Vagina (tissue), 2 donors: ENCODE results near the gene SLC19A2. TPM values are rescaled to one million over a fixed set of nuclear protein-coding genes. Genes with fewer than 3 reads are reported as not detected.
"Not testable (repeated sequence)": the region's sequence is repeated elsewhere in the genome, so short reads cannot be mapped to it uniquely, and the experiment has no call there.

Experiments
- DNase-seq, 2 donors: peaks; one replicate each; pipeline ENCODE4 v3.0.0-alpha.2; 2017; ENCODE audit errors: extremely low spot score in 2 of 2
- H3K27ac ChIP-seq: fragments of 200-600 bp; sonication (generic); one replicate; pipeline ENCODE4 v1.5.1; 2019
- H3K27me3 ChIP-seq: fragments of 200-600 bp; sonication (generic); one replicate; pipeline ENCODE4 v1.5.1; 2019
- H3K36me3 ChIP-seq, 2 donors: fragments of 200-600 bp; sonication (generic); one replicate each; pipeline ENCODE4 v1.5.1; 2017 to 2019
- H3K4me1 ChIP-seq: fragments of 200-600 bp; sonication (generic); one replicate; pipeline ENCODE4 v1.5.1; 2019
- H3K4me3 ChIP-seq, 2 donors: fragments of 200-600 bp; sonication (generic); 1 replicate in 1 of 2; 2 replicates in 1 of 2; pipeline ENCODE4 v1.5.1; 2016 to 2019
- H3K9me3 ChIP-seq: fragments of 200-600 bp; sonication (generic); one replicate; pipeline ENCODE4 v1.5.1; 2019
- POLR2A ChIP-seq, 2 donors: fragments of 450-650 bp; IDR thresholded peaks; one replicate each; pipeline ENCODE4 v1.6.1; 2017; ENCODE audit warnings: antibody characterized with exemption in 2 of 2, mild to moderate bottlenecking in 2 of 2, moderate library complexity in 2 of 2
- POLR2AphosphoS5 ChIP-seq, 2 donors: sonication (generic); formaldehyde crosslinking; IDR thresholded peaks; one replicate each; pipeline ENCODE4 v1.9.0; 2017; ENCODE audit warnings: antibody characterized with exemption in 2 of 2, mild to moderate bottlenecking in 2 of 2, low read depth in 1 of 2; ENCODE audit not compliant: insufficient read depth in 1 of 2
- intact Hi-C: fragments of 100-400 bp; cut with DNase I; formaldehyde crosslinking; loops from one replicate; pipeline ENCODE4 v1.15.1; 2023
- total RNA-seq: library from RNA; depleted of rRNA; stranded (reverse); fragments of >200 nt; gene quantifications from one replicate; pipeline ENCODE4 v1.2.3, GENCODE V29; 2016
- TF ChIP-seq, protein P1 (sequence below), 3 experiments: fragments of 450-650 bp in 2 of 3; fragments of 200-600 bp in 1 of 3; sonication (generic) in 1 of 3; IDR thresholded peaks; one replicate each; pipeline ENCODE4 v1.5.1; 2017 to 2019; ENCODE audit warnings: antibody characterized with exemption in 3 of 3, mild to moderate bottlenecking in 2 of 3, moderate library complexity in 2 of 3

The SLC19A2 gene
- total RNA-seq, 1 donor from 2014 or later = 21.1 TPM

DNA sequence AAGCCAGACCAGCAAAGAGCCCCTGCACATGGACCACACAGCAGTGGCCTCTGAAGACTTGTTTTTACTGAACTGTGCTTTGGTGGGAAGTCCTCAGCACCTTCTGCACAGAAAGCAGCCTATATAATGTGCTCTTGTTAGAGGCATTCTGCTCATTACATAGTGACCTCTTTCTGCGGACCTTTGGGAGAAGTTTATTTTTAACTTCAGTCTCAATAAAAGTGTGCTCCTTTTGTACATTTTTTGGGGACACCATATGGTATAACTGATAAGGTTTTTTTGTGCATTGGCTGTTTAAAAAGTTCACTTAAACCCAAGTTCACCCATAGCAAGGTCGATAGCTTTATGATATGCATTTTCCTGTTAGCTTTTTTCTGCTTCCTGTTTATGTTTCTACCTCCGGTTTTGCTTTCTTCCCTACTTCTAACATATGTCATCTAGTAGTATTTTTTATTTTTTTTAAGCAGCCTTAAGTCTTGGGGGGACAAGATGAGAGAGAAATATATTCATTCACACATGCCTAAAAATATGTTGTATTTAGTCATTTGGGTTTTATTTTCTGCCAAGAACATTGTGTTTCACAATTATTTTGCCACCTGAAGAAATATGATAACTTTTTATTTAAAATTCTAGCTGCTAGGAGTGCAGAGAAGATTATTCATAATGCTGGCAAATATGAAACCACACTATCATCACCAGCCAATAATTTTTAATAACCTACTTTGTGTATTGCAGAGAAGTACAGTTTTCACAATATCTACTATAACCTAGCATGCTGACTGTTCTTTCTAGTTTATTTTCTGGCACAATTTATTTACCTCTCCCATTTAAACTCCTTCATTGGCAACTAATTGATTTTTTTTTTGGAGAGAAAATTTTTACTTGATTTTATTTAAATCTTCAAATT is 22.9 kb upstream of the SLC19A2 start:
- no peak for DNase-seq
- Histone ChIP-seq H3K4me1 (no peaks in the 10 kb centered on the region), H3K36me3 (no peaks in the 10 kb centered on the region), H3K27me3 (no peaks in the 10 kb centered on the region), H3K9me3 (no peaks in the 10 kb centered on the region), H3K27ac (no peak overlapping the region), H3K4me3 (no peak overlapping the region)
- intact Hi-C loops = no loop called here
- TF ChIP-seq, protein P1, sequence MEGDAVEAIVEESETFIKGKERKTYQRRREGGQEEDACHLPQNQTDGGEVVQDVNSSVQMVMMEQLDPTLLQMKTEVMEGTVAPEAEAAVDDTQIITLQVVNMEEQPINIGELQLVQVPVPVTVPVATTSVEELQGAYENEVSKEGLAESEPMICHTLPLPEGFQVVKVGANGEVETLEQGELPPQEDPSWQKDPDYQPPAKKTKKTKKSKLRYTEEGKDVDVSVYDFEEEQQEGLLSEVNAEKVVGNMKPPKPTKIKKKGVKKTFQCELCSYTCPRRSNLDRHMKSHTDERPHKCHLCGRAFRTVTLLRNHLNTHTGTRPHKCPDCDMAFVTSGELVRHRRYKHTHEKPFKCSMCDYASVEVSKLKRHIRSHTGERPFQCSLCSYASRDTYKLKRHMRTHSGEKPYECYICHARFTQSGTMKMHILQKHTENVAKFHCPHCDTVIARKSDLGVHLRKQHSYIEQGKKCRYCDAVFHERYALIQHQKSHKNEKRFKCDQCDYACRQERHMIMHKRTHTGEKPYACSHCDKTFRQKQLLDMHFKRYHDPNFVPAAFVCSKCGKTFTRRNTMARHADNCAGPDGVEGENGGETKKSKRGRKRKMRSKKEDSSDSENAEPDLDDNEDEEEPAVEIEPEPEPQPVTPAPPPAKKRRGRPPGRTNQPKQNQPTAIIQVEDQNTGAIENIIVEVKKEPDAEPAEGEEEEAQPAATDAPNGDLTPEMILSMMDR (IDR thresholded peaks at IDR 0.05) = no peak
- no peak for TF ChIP-seq POLR2AphosphoS5 (IDR thresholded peaks at IDR 0.05; ENCODE audit: insufficient read depth in 1 of 2, low read depth in 1 of 2)

DNA sequence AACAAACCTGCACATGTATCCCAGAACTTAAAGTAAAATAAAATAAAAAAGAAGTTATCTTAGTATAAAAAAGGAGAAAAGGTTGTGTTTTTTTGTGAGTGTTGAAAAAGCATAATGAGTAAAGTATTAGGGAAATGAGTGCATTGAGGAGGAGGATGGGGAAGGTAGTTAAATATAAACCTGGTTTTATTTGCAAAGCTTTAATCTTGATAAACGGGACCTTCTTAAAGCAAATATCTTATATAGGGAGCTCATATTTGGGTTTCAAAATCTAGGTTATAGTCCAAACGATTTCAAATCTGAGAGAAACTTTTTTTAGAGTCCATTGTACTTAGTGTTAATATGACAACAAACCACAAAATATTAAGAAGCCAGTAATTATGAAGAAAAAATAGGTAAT is 21.7 kb upstream of the SLC19A2 start:
- Histone ChIP-seq H3K27me3 (no peaks in the 10 kb centered on the region), H3K36me3 (no peaks in the 10 kb centered on the region), H3K4me1 (no peaks in the 10 kb centered on the region), H3K4me3 (no peak overlapping the region), H3K27ac (no peak overlapping the region), H3K9me3 (no peaks in the 10 kb centered on the region)
- no peak for DNase-seq
- intact Hi-C loops = no loop called here
- TF ChIP-seq, protein P1 (IDR thresholded peaks at IDR 0.05) = no peak
- TF ChIP-seq POLR2A (IDR thresholded peaks at IDR 0.05) = no peak

GRCh38 chr1:169503601-169504000 is 17.9 kb upstream of the SLC19A2 start:
- H3K4me1 ChIP-seq, H3K27ac ChIP-seq, DNase-seq, H3K27me3 ChIP-seq, H3K9me3 ChIP-seq, intact Hi-C loops, H3K4me3 ChIP-seq, H3K36me3 ChIP-seq: not testable (repeated sequence)

- DNase-seq = no peak
- Histone ChIP-seq H3K27me3 (no peaks in the 10 kb centered on the region), H3K36me3 (no peaks in the 10 kb centered on the region), H3K4me1 (no peaks in the 10 kb centered on the region), H3K4me3 (no peak overlapping the region), H3K27ac (no peak overlapping the region), H3K9me3 (no peaks in the 10 kb centered on the region)
- TF ChIP-seq, protein P1 (IDR thresholded peaks at IDR 0.05) = no peak
- TF ChIP-seq POLR2A (IDR thresholded peaks at IDR 0.05) = no peak
- no peak for TF ChIP-seq POLR2AphosphoS5 (IDR thresholded peaks at IDR 0.05; ENCODE audit: insufficient read depth in 1 of 2, low read depth in 1 of 2)
- intact Hi-C loops = no loop called here
These were observed 14.1 kb upstream of the SLC19A2 start for GRCh38 chr1:169499807-169500206.

GRCh38 chr1:169497317-169497716 is 11.6 kb upstream of the SLC19A2 start:
- H3K4me1 ChIP-seq = no peaks in the 10 kb centered on the region
- H3K4me3 ChIP-seq = no peak overlapping the region
- no peaks in the 10 kb centered on the region for H3K9me3 ChIP-seq
- intact Hi-C loops = no loop called here
- TF ChIP-seq POLR2AphosphoS5 (IDR thresholded peaks at IDR 0.05; ENCODE audit: insufficient read depth in 1 of 2, low read depth in 1 of 2) = no peak
- TF ChIP-seq, protein P1 (IDR thresholded peaks at IDR 0.05) = no peak
- TF ChIP-seq POLR2A (IDR thresholded peaks at IDR 0.05) = no peak
- H3K27ac ChIP-seq = no peak overlapping the region
- H3K36me3 ChIP-seq = no peaks in the 10 kb centered on the region
- no peak for DNase-seq
- H3K27me3 ChIP-seq = no peaks in the 10 kb centered on the region
